ENCODE data around the gene LRRK1.
A peak's percentile ranks its signal among the peaks of the same experiment; 100 is the strongest.

LRRK1 gene

GRCh38 chr15:101027273-101027901 is 108.2 kb downstream of the LRRK1 start:
- DNase-seq = peak; percentile 7

GRCh38 chr15:101027920-101028319 is 108.8 kb downstream of the LRRK1 start:
- peak; percentile 4 for DNase-seq

DNA sequence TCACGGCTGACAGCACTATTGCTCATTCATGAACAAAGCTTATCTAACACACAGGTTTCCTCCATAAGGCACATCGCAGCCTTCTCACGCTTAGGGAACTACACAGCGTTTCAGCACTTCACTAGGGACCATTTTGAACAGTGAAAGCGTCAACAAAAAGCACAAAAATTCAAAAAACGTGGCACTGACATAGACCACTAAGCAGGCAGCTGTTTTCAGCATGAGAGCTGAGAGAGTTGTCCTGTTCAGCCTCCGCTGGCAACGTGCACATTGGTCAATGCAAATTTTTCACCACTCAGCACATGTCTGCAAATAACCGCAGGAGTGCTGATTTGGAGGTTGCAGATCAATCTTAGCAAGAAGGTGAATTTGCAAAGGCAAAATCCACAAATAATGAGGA is 109.2 kb downstream of the LRRK1 start:
- DNase-seq = peak; percentile 6

- peak; percentile 12 for DNase-seq
Observed at GRCh38 chr15:101028772-101029438, 109.7 kb downstream of the LRRK1 start.

DNA sequence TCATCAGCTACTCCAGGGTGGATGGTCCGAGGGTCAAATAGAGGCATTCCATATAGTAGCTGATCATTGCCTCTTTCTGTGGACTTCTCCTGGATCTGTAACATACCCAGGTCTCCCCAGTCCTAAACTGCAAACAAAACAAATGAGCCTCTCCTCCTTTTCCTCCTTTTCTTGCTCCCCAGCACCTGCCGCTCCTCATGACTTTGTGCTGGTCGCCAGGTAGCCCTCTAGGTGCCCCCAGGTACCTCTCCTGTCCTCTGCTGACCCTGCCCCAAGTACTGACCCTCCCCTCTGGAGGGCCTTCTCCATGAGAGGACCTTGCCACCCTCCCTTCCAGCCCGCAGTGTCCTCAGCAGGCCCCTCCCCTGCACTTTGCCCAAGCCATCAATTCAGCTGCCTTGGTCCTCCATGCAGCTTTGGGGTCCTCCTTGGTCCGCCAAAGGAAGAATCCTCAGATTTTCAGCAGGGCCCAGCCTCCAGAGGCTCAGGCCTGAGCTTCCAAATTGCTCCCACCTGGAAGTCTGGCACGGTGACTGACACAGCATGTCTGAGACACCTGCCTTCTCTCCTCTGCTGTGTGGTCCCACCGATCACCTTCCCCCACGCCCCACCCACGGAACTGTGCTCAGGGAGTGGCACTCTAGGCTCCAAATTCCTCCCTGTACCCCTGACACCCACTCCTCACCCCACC is 111.0 kb downstream of the LRRK1 start:
- peak; percentile 1 for DNase-seq

DNA sequence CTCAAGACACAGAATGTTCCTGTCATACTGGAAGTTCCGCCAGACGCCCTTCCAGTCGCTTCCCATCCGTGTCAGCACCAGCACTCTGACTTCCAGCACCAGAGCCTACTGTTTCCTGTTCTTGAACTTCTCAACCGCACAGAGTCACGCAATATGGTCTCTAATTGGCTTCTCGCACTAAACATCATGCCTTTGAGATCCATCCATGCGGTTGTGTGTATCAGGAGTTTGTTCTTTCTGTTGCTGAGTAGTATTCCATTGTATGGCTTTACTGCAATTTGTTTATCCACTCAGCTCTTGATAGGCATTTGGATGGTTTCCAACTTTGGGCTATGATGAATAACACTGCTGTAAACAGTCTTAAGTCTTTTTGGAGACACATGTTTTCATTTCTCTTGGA is 112.1 kb downstream of the LRRK1 start:
- DNase-seq = no peak

- no peak for DNase-seq
Observed at GRCh38 chr15:101033801-101034200, 114.6 kb downstream of the LRRK1 start.

- DNase-seq = no peak
Observed at GRCh38 chr15:101035611-101036010, 116.5 kb downstream of the LRRK1 start.

- no peak for DNase-seq
Observed at GRCh38 chr15:101036189-101036588, 117.0 kb downstream of the LRRK1 start.

DNA sequence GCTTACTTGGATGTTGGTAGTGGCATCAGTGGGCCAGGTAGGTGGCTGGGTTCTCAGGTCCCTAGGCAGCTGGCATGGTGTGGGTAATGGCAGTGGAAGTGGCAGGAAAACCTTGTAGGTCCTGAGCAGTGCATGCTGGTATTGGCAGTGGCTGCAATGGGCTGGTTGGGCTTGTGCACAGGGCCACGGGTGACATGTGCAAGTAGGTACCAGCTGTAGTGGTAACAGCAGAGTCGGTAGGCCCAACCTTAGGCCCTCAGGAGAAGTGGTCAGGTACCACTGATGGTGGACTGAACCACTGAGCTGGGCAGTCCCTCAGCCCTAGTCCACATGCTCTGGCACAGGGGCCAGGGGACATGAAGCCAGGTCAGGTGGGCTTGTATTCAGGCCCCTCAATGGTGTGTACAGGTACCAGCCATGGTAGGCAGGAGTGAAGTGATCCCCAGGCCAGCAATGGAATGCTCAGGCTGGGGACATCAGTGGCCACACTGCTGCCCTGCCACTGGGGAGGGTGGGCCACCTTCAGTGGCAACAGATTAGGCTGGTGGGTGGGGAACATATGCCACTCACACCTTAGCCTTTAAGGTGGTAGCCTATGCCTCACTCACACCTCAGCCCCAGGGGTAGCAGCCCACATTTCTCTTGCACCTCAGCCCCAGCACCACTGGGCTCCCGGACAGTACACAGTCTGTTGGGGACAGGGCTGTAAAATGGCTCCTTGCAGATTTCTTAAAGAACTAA is 118.1 kb downstream of the LRRK1 start:
- peak; percentile 10 for DNase-seq

GRCh38 chr15:101038327-101039003 is 119.3 kb downstream of the LRRK1 start:
- no peak for DNase-seq

DNA sequence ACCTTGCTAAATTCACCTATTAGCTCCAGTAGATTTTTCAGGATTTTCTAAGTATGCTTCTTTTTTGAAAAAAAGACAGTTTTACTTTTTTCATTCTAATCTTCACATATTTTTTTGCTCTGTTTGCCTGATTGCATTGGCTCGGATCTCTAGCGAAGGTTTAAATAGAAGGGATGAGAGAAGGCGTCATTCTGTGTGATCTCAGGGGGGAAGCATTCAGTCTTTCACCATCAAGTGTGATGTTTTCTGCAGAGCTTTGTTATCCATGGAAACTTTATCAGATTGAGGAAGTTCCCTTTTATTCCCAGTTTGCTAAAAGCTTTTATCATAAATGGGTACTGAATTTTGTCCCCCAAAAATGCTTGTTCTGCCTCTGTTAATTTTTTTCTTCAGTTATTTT is 120.3 kb downstream of the LRRK1 start:
- no peak for DNase-seq

- no peak for DNase-seq
Observed at GRCh38 chr15:101042320-101042719, 123.2 kb downstream of the LRRK1 start.

GRCh38 chr15:101043011-101043410 is 123.9 kb downstream of the LRRK1 start:
- no peak for DNase-seq

- DNase-seq = peak; percentile 13
Observed at GRCh38 chr15:101043911-101044624, 124.9 kb downstream of the LRRK1 start.

DNA sequence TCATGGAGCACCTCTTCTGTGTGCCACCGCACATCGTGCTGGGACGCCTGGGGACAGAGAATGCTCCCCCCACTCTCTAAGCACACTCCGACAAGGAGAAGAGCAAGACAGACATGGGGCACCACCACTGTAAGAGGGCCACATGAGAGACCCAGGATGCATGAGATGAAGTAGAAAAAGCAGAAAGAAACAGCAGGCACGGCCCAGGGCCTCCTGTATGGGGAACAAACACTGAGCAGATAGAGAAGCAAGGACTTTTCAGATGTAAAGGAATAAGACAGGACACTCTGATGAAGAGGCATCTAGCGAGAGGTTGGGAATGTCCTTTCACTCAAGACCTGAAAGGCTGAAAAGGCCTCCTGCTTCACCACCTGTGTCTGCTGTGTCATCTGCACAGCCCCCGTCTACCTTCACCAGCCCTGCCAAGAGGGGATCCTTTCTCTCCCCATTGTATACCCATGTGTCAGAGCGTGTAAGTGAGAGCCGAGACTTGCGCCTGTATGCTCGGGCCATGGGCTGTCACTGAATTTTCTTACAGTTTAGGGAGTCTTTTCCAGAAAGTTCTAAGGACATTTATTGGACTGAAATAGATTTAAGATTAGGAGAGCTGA is 125.6 kb downstream of the LRRK1 start:
- no peak for DNase-seq

- DNase-seq = peak; percentile 1
Observed at GRCh38 chr15:101045236-101045646, 126.1 kb downstream of the LRRK1 start.

DNA sequence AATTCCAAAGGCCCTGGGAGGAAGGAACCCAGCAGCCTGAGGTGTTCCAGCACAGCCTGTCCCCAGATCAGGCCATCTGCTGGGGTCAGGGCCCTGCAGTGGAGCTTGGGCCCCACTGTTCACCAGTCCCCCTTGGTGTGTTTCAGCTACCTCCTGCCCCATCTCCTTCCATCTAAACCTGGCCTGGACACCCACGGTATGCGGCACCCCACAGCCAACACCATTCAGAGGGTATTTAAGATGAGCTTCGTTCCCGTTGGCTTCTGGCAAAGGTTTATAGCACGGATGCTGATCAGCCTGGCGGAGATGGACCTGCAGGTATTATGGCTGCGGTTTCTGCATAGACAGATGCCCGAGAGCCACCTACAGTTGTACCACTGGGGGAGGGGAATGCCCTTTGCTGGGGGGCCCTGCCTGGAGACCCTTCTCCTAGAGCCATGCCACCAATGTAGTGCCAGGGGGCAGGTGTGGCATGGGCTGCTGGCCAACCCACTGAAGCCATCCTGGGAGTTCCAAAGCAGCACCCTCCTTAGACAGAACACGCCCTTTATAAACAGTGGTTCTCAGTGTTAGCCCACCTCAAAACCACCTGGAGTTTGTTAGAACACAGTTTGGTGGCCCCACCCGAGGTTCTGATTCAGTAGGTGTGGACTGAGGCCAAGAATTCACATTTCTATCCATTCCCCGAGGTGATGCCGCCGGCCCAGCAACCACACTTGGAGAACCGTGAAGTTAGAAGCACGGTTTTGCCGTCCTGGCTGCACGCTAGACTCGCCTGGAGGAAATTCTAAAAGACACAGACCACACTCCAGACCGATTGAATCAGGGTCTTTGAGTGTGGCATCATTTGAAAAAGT is 126.9 kb downstream of the LRRK1 start:
- DNase-seq = peak; percentile 4

- DNase-seq = peak; percentile 10
Observed at GRCh38 chr15:101046826-101047225, 127.7 kb downstream of the LRRK1 start.

DNA sequence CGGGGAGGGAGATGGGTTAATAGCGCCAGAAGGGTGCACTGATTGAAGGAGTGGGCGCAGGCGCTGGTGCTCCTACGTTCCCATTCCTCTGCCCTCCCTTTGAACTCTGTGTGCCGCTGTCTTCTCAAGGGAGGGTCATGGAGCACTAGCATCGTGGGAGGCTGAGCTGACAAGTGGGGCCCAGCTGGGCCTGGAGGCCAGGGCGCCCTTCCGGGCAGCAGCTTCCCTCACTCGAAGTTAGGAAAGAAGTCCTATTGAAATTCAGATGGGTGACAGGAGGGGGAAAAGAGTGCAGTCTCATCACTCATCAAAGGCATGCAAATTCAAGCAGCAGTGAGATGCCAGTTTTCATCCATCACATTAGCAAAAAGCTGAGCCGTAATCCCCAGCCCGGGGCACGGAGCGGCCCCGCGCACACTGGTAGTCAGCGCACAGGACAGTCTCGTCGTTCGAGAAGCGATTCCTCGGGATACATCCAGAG is 128.2 kb downstream of the LRRK1 start:
- peak; percentile 3 for DNase-seq

DNA sequence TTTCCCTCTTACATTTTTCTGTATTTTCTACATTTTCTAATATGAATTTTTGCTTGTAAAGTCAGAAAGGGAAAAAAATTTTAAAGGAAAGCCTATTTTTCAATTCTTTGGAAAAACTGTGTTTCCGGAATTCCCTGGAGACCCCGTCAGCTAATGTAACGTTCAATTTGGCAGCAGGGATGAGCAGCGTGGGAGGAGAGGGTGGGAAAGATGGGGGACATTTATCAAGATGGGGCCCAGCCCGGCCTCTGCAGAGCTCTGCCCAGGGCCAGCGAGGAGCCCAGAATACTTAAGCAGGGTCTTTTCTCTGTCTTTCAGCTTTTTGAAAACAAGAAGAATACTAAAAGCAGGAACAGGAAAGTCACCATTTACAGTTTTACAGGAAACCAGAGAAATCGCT is 129.0 kb downstream of the LRRK1 start:
- no peak for DNase-seq
